ENCODE data around the gene PHPT1.

- TF ChIP-seq, protein P1, sequence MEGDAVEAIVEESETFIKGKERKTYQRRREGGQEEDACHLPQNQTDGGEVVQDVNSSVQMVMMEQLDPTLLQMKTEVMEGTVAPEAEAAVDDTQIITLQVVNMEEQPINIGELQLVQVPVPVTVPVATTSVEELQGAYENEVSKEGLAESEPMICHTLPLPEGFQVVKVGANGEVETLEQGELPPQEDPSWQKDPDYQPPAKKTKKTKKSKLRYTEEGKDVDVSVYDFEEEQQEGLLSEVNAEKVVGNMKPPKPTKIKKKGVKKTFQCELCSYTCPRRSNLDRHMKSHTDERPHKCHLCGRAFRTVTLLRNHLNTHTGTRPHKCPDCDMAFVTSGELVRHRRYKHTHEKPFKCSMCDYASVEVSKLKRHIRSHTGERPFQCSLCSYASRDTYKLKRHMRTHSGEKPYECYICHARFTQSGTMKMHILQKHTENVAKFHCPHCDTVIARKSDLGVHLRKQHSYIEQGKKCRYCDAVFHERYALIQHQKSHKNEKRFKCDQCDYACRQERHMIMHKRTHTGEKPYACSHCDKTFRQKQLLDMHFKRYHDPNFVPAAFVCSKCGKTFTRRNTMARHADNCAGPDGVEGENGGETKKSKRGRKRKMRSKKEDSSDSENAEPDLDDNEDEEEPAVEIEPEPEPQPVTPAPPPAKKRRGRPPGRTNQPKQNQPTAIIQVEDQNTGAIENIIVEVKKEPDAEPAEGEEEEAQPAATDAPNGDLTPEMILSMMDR (IDR thresholded peaks at IDR 0.05) = no peak
- TF ChIP-seq POLR2A (IDR thresholded peaks at IDR 0.05) = no peak
These were observed 32.5 kb downstream of the PHPT1 start for GRCh38 chr9:136881691-136882108.

Data from right lobe of liver (tissue), 4 donors.